Stimulated activated CD4-positive, alpha-beta T cell treated with anti-CD3 and anti-CD28 coated beads, Interleukin-12 subunit alpha, Interleukin-12 subunit beta, amount 100 ng/mL, for 24 hours (primary cell): ENCODE data around the gene DBI.

Experiments
- DNase-seq, 2 experiments: peaks; one replicate each; pipeline ENCODE4 v3.0.0-alpha.2; 2020; ENCODE audit warnings: low read depth in 2 of 2

The DBI gene

DNA sequence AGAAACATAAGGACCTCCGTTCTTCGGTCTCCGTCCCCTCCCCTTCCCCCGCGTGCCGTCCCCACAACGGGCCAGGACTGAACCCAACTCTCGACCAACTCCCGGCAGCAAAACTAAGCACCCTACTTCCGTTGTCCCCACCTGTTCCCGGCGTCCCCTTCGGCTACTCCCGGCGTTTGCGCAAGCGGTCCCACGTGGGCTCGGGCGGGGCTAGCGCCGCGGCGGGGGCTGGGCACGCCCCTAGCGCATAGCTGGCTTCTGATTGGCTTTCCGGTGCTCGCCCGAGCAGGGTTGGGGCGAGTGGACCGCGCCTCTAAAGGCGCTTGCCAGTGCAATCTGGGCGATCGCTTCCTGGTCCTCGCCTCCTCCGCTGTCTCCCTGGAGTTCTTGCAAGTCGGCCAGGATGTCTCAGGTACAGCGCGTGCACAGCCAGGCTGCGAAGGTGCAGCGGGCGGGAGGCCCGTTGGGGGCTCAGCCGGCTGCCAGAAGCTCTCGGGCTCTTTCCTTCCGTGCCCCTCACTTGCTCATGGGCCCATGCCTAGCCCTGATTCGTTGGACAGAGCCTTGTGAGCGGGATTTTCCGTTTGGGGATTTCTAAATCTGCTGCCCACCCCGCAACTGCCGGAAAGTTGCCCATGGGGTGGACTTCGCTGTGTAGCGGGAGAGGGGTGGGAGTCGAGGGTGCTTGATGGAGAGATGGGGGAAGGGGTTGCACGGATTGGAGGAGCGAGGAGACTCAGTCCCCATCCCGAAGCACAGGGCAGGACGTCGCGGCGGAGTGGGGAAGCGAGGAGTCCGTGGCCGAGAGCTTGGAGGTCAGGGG lies at the start of gene DBI, which contains the start of gene C2orf76:
Gene DBI, plus strand, starts transcription at position 329 of the 823 bp plus-strand sequence. Its CDS starts 75 bp downstream, at position 404.
Gene C2orf76, minus strand, starts transcription at position 186 of the 823 bp plus-strand sequence. CDS start 26,875 bp downstream, outside the sequence.
- DNase-seq = peak; percentile 87 to 89

DNA sequence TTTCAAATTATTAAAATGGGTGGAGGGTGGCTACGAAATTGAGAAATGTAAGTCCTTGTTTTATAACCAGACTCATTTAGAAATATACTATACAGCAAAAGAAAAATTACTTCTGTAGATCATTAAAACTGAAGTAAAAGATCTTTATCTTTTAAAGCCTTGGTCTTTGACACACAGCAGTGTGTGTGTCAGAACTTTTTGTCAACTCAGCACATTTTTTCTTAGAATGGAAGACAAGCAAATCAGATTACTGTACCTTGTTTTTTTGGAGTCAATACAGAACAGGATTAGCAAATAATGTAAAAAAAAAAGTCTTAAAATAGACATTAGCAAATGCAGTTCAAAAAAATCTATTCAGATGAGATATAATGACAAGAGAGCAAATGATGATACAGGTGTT lies 49.2 kb upstream of the DBI start:
- DNase-seq = no peak

DNA sequence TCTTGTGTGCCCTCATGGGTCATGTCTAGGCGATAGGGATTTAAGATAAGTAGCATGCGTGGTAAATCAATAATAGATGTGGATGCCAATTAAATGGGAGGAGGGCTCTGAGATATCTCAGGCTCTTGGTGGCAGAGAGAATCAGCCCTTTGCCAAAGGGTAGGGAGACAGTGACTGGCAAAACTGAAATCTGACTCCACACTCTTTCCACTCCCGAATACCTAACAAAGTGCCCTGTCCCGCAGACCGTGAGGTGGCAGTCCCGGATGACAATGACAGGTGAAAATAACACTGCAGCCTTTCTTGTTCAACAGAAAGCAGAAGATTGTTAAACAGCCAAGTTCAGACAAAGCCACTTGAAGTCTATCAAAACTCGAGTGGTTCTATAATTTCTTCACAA lies 47.2 kb upstream of the DBI start:
- no peak for DNase-seq

DNA sequence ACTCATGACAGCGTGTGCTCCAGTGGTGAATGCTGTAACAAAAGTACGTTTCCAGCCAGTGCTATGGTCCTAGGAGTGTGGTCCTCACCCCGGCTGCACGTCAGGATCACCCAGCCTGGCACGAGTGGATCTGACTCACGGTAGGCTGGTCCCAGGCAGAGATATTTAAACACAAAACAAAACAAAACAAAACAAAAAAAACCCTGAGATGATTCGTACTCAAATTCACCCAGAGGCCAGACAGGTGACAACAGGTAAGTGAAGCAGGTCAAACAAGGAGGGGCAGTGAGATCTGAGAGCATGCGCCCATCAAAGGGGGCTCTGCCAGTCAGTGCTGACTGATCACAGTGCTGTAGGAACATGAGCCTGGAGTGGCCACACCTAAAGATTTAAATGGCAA lies 43.3 kb upstream of the DBI start:
- no peak for DNase-seq

DNA sequence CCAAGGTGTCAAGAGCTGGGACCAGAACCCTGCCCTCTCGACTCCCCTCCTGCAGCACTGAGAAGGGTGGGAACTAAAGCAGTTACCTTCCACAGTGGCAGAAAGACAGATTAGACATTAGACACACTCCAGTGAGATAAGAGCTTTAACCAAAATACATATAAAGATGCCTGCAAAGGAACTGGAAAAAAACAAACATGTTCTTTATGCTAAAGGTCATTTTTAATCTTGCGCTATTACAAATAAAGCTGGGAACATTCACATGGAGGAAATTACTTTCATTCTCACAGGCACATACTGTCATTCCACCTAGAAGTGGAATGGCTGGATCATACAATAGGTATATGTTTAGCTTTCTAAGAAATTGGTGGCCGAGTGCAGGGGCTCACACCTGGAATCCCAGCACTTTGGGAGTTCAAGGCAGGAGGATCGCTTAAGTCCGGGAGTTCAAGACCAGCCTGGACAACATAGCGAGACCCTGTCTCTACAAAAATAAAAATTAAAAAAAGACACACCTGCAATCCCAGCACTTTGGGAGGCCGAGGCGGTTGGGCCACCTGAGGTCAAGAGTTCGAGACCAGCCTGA lies 42.0 kb upstream of the DBI start:
- no peak for DNase-seq

DNA sequence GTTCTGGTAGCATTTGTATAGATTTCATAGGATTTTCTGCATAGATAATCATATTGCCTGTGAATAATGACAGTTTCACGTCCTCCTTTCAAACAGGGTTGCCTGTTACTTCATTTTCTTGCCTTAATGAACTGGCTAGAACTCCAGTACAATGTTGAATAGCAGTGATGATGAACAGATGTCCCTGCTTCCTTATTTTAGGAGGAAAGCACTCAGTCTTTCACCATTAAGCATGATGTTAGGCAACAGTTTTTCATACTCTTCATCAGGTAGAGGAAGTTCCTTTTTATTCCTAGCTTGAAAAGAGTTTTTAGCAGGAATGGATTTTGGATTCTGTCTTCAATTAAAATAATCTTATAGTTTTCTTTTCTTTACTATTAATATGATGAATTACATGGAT lies 39.8 kb upstream of the DBI start:
- no peak for DNase-seq

DNA sequence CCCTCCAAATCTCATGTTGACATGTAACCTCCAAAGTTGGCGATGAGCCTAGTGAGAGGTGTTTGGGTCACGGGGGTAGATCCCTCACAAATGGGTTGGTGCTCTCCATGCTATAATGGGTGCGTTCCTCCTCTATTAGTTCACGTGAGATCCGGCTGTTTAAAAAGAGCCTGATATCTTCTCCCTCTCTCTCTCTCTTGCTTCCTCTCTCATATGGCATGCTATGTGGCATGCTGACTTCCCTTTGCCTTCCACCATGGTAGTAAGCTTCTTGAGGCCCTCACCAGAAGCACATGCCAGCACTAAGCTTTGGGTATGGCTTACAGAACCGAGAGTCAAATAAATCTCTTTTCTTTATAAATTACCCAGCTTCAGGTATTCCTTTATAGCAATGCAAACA lies 39.3 kb upstream of the DBI start:
- DNase-seq = no peak

DNA sequence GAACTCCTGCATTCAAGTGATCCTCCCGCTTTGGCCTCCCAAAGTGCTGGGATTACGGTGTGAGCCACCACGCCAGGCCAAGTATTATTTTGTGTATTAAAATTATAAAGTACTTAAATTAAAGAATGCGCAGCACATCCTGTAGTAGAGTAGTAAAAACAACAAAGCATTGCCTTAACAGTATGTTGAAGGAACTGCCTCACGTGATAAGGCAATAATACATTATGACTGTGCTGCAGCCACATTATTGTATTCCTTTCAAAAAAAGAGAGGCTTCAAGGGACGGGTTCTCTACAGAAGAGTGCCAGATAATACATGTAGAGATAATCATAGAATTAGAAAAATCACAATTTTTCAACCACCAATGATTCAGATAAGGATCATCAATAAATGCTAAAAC lies 33.8 kb upstream of the DBI start:
- no peak for DNase-seq

DNA sequence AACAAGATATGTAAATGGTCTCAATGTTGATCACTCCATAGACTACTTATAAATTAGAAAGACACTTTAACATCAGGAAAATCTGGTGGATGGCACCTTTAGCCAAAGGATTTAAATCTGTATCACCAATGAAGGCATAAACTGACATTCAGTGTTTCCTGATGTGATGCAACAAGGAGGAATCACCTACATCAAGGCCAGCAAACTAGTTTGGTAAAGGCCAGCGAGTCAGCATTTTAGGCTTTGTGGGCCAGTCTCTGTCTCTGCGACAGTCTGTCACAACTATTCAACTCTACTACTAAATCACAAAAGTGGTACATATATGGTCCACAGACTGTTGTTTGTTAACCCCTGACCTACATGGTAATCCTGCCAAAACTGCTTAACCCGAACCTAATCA lies 33.4 kb upstream of the DBI start:
- no peak for DNase-seq

DNA sequence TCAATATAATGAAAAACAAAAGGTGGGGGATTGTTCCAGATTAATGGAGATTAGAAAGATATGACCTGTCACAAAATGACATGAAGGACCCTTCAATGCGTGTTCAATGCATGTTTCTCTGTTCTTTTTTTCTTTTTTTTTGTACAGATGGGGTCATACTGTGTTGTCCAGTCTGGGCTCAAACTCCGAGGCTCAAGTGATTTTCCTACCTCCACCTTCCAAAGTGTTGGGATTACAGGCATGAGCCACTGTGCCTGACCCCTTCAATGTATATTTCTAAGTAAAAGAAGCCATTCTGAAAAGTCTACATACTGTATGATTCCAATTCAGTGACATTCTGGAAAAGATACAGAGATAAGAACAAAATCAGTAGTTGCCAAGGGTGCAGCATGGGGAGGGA lies 32.9 kb upstream of the DBI start:
- no peak for DNase-seq

DNA sequence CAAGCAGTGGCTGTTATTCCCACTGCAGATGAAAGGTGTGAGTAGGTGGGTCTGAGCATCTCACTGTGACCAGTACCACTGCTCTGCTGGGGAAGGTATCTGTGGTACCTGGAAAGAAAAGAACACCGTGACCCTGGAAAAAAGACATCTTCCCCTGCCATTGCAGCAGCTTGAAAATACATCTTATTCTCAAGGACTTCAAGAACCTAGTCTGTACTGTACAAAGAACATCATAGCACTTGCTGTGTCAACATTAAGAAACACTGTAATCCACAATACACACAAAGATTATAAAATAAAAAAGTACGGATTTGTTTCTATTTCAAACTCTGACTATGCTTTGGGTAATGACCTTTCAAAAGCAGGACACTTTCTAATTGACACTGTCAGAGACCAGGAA lies 29.0 kb upstream of the DBI start:
- no peak for DNase-seq

DNA sequence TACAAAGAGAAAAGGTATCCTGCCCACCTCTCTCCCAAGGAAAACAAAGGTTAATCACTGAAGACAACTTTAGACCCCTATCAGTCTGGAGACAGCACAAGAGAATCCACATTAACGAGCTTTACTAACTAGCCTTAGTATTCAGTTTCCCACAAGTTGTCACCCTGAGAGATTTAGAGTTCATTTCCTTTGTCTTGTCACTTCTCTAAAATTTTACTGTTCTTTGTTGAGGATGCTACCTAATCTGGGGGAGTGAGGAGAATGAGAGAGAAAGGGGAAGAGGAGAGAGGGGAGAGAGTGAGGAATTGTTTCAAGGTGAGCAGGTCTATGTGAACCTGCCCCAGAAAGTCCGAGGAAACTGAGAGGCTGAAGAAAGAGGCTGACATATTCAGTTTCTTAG lies 28.5 kb upstream of the DBI start:
- no peak for DNase-seq

DNA sequence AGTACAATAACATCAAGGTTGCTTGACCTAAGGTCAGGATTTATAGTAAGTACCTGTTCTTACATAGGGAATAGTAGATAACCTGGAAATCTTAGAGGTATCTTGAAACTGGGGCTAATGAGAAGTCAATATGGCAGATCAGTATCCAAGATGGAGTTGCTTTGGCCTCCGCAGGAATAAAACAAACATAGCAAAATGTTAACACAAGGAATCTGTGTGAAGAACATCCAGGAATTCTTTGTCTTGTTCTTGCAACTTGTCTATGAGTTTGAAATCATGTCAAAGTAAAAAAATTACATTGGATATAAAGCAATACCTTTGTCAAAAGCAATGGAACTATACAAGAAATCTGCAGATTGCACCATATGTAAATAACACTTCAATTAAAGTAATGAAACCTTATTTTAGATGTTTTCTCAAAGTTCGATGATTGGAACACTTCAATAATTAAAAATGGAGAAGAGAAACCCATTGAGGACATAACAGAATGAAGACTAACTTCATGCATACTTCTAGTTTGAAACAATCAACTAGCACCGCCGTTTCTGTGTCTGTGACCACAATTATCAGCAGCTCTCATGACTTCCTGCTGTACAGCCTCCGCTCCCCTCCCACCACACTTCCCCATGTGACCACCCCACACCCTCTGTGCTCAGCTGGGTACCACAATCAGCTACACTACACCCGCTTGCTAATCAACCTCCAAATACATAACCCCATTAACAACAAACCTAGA lies 27.8 kb upstream of the DBI start:
- peak in 1 of 2 experiments; percentile 2 for DNase-seq

DNA sequence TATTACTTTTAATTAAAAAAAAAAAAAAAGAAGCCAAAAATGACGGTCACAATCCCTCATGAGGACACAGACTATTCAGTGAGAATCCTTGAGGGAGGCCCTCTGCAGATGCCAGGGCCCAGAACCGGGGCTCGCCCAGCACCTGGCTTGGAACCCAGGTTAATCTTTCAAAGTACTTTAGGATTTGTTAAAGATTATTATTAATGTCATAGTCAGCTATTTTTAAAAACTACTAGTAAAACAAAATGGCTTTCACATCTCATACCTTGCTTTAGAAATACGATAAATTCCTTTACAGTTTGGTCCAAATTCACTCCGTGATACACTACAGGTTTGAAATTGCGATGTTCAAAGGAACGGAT lies 27.2 kb upstream of the DBI start:
- DNase-seq = no peak

DNA sequence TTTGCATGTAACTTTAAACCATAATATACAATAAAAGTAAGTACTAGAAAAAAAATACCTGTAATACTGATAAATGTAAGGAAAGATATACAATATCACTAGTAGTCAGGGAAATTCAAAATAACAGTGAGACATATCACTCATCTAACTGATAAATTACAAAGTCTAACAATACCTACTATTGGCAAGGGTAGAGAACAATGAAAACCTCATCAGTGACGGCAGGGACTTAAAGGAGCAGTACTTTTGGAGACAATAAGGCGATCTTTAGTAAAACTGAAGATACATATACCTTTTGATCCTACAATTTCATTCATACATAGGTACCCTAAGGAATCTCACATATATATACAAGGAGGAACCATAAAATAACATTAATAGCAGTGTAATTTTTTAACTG lies 25.1 kb upstream of the DBI start:
- no peak for DNase-seq

DNA sequence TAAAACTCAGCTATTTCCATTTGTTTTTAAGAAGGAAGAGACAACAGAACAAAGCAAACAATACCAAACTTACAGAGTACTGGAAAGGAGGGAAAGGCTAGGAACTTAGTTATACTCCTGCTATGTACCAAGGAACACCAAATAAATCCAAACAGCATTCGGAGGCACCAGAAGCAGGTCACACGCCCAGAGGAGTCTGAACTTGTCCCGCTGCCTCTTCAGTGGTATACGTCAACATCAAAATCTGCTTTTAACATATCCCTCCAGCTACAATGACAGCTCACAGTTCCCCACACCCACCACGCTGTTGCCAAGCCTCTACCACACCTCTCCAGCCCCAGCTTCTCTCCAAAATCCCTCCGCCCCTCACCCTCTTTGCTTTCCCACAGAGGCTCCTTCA lies 17.5 kb upstream of the DBI start:
- DNase-seq = no peak

DNA sequence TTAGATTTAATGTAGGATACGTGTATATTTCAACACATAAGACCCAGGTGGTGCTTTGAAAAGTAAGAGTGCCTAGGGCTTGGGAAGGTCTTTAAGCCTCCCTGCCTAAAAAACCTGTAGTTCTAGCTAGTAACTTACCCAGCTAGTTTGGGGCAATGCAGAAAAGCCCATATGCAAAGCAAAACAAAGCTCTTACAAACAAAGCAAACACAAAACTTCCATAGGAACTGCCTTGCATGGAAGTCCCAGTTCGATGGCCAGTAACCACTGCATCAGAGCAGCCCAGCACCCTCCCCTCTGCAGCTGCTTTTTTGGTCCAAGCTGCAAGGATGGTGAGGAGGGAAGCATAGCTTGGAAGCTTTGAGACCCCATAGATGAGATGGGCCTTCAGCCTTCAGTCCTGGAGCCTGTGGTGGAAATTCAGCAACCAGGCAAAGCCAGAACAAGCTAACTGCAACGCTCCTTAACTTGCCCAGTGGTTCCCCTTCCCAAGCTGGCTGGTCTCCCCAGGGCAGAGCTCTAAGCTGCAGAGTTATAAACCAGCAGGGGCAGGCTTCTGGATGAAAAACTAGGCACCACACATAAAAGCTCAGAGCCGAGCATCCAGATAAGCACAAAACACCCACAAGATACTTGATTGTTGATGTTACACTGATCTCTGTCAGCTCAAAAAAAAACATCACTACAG lies 16.3 kb upstream of the DBI start:
- DNase-seq = no peak

DNA sequence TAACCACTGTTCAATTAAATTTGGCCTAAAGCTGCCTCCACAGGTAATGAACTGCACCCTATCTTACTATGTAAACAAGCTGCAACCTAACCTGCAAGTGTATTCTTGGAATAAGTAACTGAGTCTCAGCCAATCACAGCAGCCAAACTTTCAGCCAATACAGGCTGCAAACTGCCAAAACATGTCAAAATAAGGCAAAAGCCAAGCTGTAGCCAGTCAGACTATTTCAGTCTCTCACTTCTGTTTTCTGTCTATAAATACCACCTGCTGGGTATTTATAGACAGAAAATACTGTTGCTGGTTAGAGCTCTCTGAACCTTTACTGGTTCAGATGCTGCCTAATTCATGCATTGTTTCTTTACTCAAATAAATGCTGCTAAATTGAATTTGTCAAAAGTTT lies 14.4 kb upstream of the DBI start:
- DNase-seq = no peak

DNA sequence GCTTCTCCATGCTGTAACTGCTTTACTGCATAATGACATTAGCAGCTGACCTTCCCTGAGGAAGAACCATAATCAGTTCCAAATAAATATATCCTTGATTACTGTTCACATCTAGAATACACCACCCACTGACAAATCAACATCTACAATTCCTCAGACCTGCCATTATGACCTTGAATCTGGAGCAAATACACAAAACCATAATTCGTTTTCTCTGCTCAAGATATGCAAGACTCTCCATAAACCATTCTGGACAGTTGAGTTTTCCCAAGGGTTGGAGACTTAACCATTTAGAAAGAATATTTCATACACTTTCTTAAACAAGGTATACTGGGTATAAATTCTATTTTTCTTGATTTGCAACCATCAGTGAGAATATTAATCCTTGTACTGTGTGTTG lies 11.9 kb upstream of the DBI start:
- no peak for DNase-seq

DNA sequence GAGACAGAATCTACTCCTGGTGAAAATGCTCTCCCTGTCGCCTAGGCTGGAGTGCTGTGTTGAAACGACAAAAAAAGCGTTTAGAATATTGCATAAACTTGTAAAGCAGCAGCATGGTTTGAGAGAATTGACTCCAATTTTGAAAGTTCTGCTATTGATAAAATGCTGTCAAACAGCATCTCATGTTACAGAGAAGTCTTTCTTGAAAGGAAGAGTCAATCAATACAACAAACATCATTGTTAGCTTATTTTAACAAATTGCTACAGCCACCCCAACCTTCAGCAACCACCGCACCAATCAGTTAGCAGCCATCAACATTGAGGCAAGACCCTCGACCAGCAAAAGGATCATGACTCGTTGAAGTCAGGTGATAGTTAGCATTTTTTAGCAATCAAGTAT lies 7.0 kb upstream of the DBI start:
- DNase-seq = no peak

DNA sequence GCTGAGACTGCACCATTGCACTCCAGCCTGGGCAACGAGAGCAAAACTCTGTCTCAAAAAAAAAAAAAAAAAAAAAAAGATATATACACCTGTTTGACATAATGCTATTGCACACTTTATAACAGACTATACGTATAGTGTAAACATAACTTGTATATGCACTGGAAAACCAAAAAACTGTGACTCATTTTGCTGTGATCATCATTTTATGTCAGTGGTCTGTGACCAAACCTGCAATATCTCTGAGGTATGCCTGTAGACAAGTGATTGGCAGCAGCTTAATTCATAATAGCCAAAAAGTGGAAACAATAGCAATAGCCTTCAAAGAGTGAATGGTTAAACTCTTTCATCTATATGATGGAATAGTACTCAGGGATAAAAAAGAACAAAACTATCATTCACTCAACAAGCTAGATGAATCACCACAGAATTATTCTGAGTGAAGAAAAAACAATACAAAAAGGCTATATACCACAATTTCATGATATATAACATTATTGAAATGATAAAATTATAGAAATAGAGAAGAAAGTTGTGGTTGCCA lies 6.3 kb upstream of the DBI start:
- DNase-seq = no peak

DNA sequence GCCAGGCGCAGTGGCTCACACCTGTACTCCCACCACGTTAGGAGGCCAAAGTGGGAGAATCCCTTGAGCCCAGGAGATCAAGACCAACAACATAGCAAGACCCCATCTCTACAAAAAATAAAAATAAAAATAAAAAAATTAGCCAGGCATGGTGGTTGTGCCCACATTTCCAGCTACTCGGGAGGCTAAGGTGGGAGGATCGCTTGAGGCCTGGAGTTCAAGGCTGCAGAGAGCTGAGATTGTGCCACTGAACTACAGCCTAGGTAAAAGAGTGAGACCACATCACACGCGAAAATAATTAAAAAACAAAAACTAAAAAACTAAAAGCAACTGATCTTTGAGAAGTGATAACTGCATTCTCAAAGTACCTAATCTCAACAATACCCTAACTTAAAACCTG lies 2.0 kb upstream of the DBI start:
- no peak for DNase-seq
